Middle frontal gyrus (tissue), 1 donor: ENCODE data around the gene GALNTL6.
"Not testable (repeated sequence)": the region's sequence is repeated elsewhere in the genome, so short reads cannot be mapped to it uniquely, and the experiment has no call there.

Experiments used
- DNase-seq: peaks from one replicate; pipeline ENCODE4 v3.0.0-alpha.2; 2015; ENCODE audit warnings: low spot score; ENCODE audit errors: extremely low spot score

The GALNTL6 gene

GRCh38 chr4:172369471-172369959, 556.3 kb downstream of the GALNTL6 start:
- DNase-seq, result no peak

GRCh38 chr4:172377486-172378140, 564.4 kb downstream of the GALNTL6 start:
- DNase-seq, result no peak

- DNase-seq, result no peak
Measured at GRCh38 chr4:172379834-172380233, 566.6 kb downstream of the GALNTL6 start.

- DNase-seq, result no peak
Measured at GRCh38 chr4:172390331-172390730, 577.1 kb downstream of the GALNTL6 start.

- DNase-seq, result no peak
Measured at GRCh38 chr4:172392741-172393140, 579.5 kb downstream of the GALNTL6 start.

- no peak for DNase-seq
Measured at GRCh38 chr4:172393220-172393619, 580.0 kb downstream of the GALNTL6 start.

GRCh38 chr4:172404676-172405075, 591.5 kb downstream of the GALNTL6 start:
- DNase-seq, result no peak

GRCh38 chr4:172410363-172410762, 597.2 kb downstream of the GALNTL6 start:
- no peak for DNase-seq

GRCh38 chr4:172411149-172411548, 597.9 kb downstream of the GALNTL6 start:
- no peak for DNase-seq

- DNase-seq, result no peak
Measured at GRCh38 chr4:172412851-172413580, 599.8 kb downstream of the GALNTL6 start.

GRCh38 chr4:172428979-172429378, 615.8 kb downstream of the GALNTL6 start:
- not testable (repeated sequence) for DNase-seq

GRCh38 chr4:172480471-172480870, 667.3 kb downstream of the GALNTL6 start:
- no peak for DNase-seq

- DNase-seq, result no peak
Measured at GRCh38 chr4:172481802-172482508, 668.8 kb downstream of the GALNTL6 start.

- DNase-seq, result no peak
Measured at GRCh38 chr4:172485007-172485406, 671.8 kb downstream of the GALNTL6 start.

- DNase-seq, result no peak
Measured at GRCh38 chr4:172486531-172486930, 673.3 kb downstream of the GALNTL6 start.

- DNase-seq, result no peak
Measured at GRCh38 chr4:172489861-172490260, 676.7 kb downstream of the GALNTL6 start.

GRCh38 chr4:172495769-172496168, 682.6 kb downstream of the GALNTL6 start:
- DNase-seq, result no peak

GRCh38 chr4:172497321-172497720, 684.1 kb downstream of the GALNTL6 start:
- no peak for DNase-seq

- DNase-seq, result no peak
Measured at GRCh38 chr4:172514011-172514410, 700.8 kb downstream of the GALNTL6 start.

GRCh38 chr4:172514801-172515200, 701.6 kb downstream of the GALNTL6 start:
- no peak for DNase-seq

- DNase-seq, result no peak
Measured at GRCh38 chr4:172515266-172515879, 702.2 kb downstream of the GALNTL6 start.

GRCh38 chr4:172517391-172517790, 704.2 kb downstream of the GALNTL6 start:
- no peak for DNase-seq
